H1 (cell line): ENCODE results near the gene TCHP. TPM values are rescaled to one million over a fixed set of nuclear protein-coding genes. Genes with fewer than 3 reads are reported as not detected.

Experiments used
- CTCF ChIA-PET: fragments of 300-600 bp; sonication (Branson Sonifier 250); formaldehyde crosslinking; loops from one replicate; lab custom pipeline; 2021; ENCODE audit not compliant: partially characterized antibody; lab: Charles Lee
- POLR2A ChIA-PET: fragments of 300-600 bp; sonication (Branson Sonifier 250); formaldehyde crosslinking; loops from one replicate; lab custom pipeline; 2021; ENCODE audit warnings: inconsistent platforms; ENCODE audit not compliant: partially characterized antibody; lab: Charles Lee
- DNase-seq, 2 experiments: peaks; one replicate each; pipeline versions ENCODE4 v3.0.0 to v3.0.0-alpha.2; 2010 to 2022; ENCODE audit warnings: low spot score in 2 of 2, low read depth in 1 of 2, mixed read lengths in 1 of 2
- FAIRE-seq: peaks from 2 replicates; lab custom pipeline; 2011; peaks lifted over from hg19 to GRCh38; lab: Jason Lieb, UNC
- H2AFZ ChIP-seq: 2 replicates; pipeline ENCODE4 v1.8.1; 2012; ENCODE audit warnings: low read length, inconsistent platforms
- H2AK5ac ChIP-seq: 2 replicates; pipeline ENCODE4 v1.6.1; 2013; ENCODE audit warnings: low read depth, low read length
- H2BK120ac ChIP-seq: replicated peaks from 2 replicates; pipeline ENCODE3; 2013; ENCODE audit warnings: low read depth, low read length, inconsistent platforms
- H2BK12ac ChIP-seq: 2 replicates; pipeline ENCODE4 v1.6.1; 2013; ENCODE audit warnings: low read depth, low read length
- H2BK15ac ChIP-seq: 2 replicates; pipeline ENCODE4 v1.6.1; 2013; ENCODE audit warnings: low read length
- H2BK20ac ChIP-seq: 2 replicates; pipeline ENCODE4 v1.6.1; 2013; ENCODE audit warnings: low read length
- H2BK5ac ChIP-seq: 2 replicates; pipeline ENCODE4 v1.6.1; 2013; ENCODE audit warnings: low read depth, low read length
- H3K14ac ChIP-seq: 2 replicates; pipeline ENCODE4 v1.6.1; 2013; ENCODE audit warnings: inconsistent platforms; ENCODE audit not compliant: insufficient read length
- H3K18ac ChIP-seq: 2 replicates; pipeline ENCODE4 v1.6.1; 2013; ENCODE audit warnings: low read length; ENCODE audit errors: extremely low read depth
- H3K23ac ChIP-seq: 2 replicates; pipeline ENCODE4 v1.6.1; 2013; ENCODE audit warnings: inconsistent platforms; ENCODE audit not compliant: insufficient read length
- H3K23me2 ChIP-seq: 2 replicates; pipeline ENCODE4 v1.6.1; 2013; ENCODE audit warnings: low read depth, low read length
- H3K27ac ChIP-seq: 2 replicates; pipeline ENCODE4 v1.6.1; 2011; ENCODE audit warnings: low read depth, low read length, inconsistent platforms
- H3K27me3 ChIP-seq, 4 experiments: replicated peaks in 1 of 4; 1 replicate in 1 of 4; 2 replicates in 3 of 4; pipeline versions ENCODE4 v1.6.1 to v1.8.1; 2011 to 2013; ENCODE audit warnings: low read length in 3 of 4, mild to moderate bottlenecking in 3 of 4, inconsistent platforms in 2 of 4, mixed read lengths in 2 of 4, moderate library complexity in 1 of 4; ENCODE audit not compliant: control insufficient read depth in 3 of 4, insufficient read depth in 3 of 4; ENCODE audit errors: extremely low read depth in 1 of 4
- H3K36me3 ChIP-seq, 4 experiments: 2 replicates each; pipeline versions ENCODE4 v1.6.1 to v1.8.1; 2011 to 2013; ENCODE audit warnings: mild to moderate bottlenecking in 4 of 4, low read length in 3 of 4, moderate library complexity in 2 of 4, control low read depth in 1 of 4, inconsistent platforms in 1 of 4; ENCODE audit not compliant: insufficient read depth in 4 of 4, control insufficient read depth in 2 of 4
- H3K4ac ChIP-seq: replicated peaks from 2 replicates; pipeline ENCODE3; 2013; ENCODE audit warnings: low read length, low read depth, mixed read lengths, inconsistent platforms; ENCODE audit not compliant: insufficient read length
- H3K4me1 ChIP-seq, 4 experiments: replicated peaks in 1 of 4; 1 replicate in 1 of 4; 2 replicates in 3 of 4; pipeline versions ENCODE4 v1.6.1 to v1.8.1; 2011 to 2013; ENCODE audit warnings: low read length in 3 of 4, inconsistent platforms in 2 of 4, mixed read lengths in 1 of 4; ENCODE audit not compliant: insufficient read depth in 4 of 4, control insufficient read depth in 3 of 4
- H3K4me2 ChIP-seq, 2 experiments: 2 replicates each; pipeline versions ENCODE4 v1.6.1 to v1.8.1; 2011 to 2013; ENCODE audit warnings: low read depth in 2 of 2, low read length in 2 of 2, control low read depth in 1 of 2, inconsistent platforms in 1 of 2, mild to moderate bottlenecking in 1 of 2; ENCODE audit not compliant: insufficient read depth in 1 of 2
- H3K4me3 ChIP-seq, 4 experiments: fragments of 200-600, 300-600 bp in 1 of 4; sonication (generic), shearing (Covaris generic), sonication (Bioruptor Twin) in 1 of 4; 2 replicates each; pipeline versions ENCODE4 v1.5.1 to v1.8.1; 2011 to 2016; ENCODE audit warnings: low read length in 4 of 4, low read depth in 3 of 4, control low read depth in 2 of 4, inconsistent platforms in 2 of 4, mild to moderate bottlenecking in 2 of 4, mixed read lengths in 1 of 4, moderate library complexity in 1 of 4; ENCODE audit not compliant: insufficient read depth in 2 of 4; ENCODE audit errors: extremely low read depth in 1 of 4
- H3K56ac ChIP-seq: replicated peaks from 2 replicates; pipeline ENCODE3; 2013; ENCODE audit warnings: low read depth, mild to moderate bottlenecking, mixed read lengths, low read length, inconsistent platforms; ENCODE audit not compliant: insufficient read length
- H3K79me1 ChIP-seq: 2 replicates; pipeline ENCODE4 v1.6.1; 2013; ENCODE audit warnings: low read depth, low read length, control low read depth
- H3K79me2 ChIP-seq, 2 experiments: 2 replicates each; pipeline versions ENCODE4 v1.6.1 to v1.8.1; 2012 to 2013; ENCODE audit warnings: low read length in 2 of 2, mild to moderate bottlenecking in 2 of 2, inconsistent platforms in 1 of 2; ENCODE audit not compliant: insufficient read depth in 2 of 2, control insufficient read depth in 1 of 2
- H3K9ac ChIP-seq, 4 experiments: replicated peaks in 1 of 4; 1 replicate in 1 of 4; 2 replicates in 3 of 4; pipeline versions ENCODE4 v1.6.1 to v1.8.1; 2011 to 2013; ENCODE audit warnings: low read depth in 3 of 4, low read length in 3 of 4, control low read depth in 2 of 4, mild to moderate bottlenecking in 2 of 4, moderate library complexity in 2 of 4, inconsistent platforms in 1 of 4; ENCODE audit errors: extremely low read depth in 1 of 4
- H3K9me3 ChIP-seq, 2 experiments: 2 replicates each; pipeline versions ENCODE4 v1.6.1 to v1.8.1; 2012 to 2013; ENCODE audit warnings: mild to moderate bottlenecking in 2 of 2, moderate library complexity in 2 of 2, control low read depth in 1 of 2, inconsistent platforms in 1 of 2, low read depth in 1 of 2, low read length in 1 of 2, mixed read lengths in 1 of 2; ENCODE audit not compliant: insufficient read depth in 2 of 2
- H4K20me1 ChIP-seq, 2 experiments: replicated peaks in 1 of 2; 2 replicates each; pipeline versions ENCODE3 to v1.8.1; 2011 to 2013; ENCODE audit warnings: inconsistent platforms in 2 of 2, low read length in 2 of 2, mild to moderate bottlenecking in 1 of 2; ENCODE audit not compliant: insufficient read depth in 2 of 2, control insufficient read depth in 1 of 2
- H4K5ac ChIP-seq: 2 replicates; pipeline ENCODE4 v1.6.1; 2013; ENCODE audit warnings: low read length, low read depth, mixed read lengths, inconsistent platforms; ENCODE audit not compliant: insufficient read length
- H4K8ac ChIP-seq: 2 replicates; pipeline ENCODE4 v1.8.0; 2013; ENCODE audit warnings: mild to moderate bottlenecking, moderate library complexity, low read length, inconsistent platforms; ENCODE audit not compliant: insufficient read depth; ENCODE audit errors: extremely low read depth
- H4K91ac ChIP-seq: replicated peaks from 2 replicates; pipeline ENCODE3; 2013; ENCODE audit warnings: low read length, mixed read lengths, inconsistent platforms; ENCODE audit not compliant: insufficient read length
- ATF3 ChIP-seq: IDR thresholded peaks from 2 replicates; pipeline ENCODE4 v1.6.1; 2011; ENCODE audit warnings: low read depth, mild to moderate bottlenecking, low read length; ENCODE audit not compliant: insufficient read depth
- CBX5 ChIP-seq: fragments of 300-800, 300-1000 bp; sonication (generic); IDR thresholded peaks from 2 replicates; pipeline ENCODE4 v1.7.1; 2016; ENCODE audit warnings: antibody characterized with exemption, low read length, low read depth
- CEBPB ChIP-seq: IDR thresholded peaks from 2 replicates; pipeline ENCODE4 v1.6.1; 2012; ENCODE audit warnings: low read depth, low read length
- EP300 ChIP-seq, 2 experiments: IDR thresholded peaks; 1 replicate in 1 of 2; 2 replicates in 1 of 2; pipeline ENCODE4 v1.6.1; 2011 to 2012; ENCODE audit warnings: low read depth in 2 of 2, low read length in 2 of 2, mild to moderate bottlenecking in 2 of 2, borderline replicate concordance in 1 of 2, inconsistent platforms in 1 of 2, moderate library complexity in 1 of 2
- POLR2A ChIP-seq, 2 experiments: IDR thresholded peaks; 1 replicate in 1 of 2; 2 replicates in 1 of 2; pipeline ENCODE4 v1.6.1; 2011; ENCODE audit warnings: low read depth in 2 of 2, low read length in 2 of 2, mild to moderate bottlenecking in 2 of 2; ENCODE audit errors: control extremely low read depth in 1 of 2
- RXRA ChIP-seq: IDR thresholded peaks from 2 replicates; pipeline ENCODE4 v1.6.1; 2011; ENCODE audit warnings: low read depth, mild to moderate bottlenecking, low read length, moderate library complexity; ENCODE audit not compliant: insufficient read depth
- SAP30 ChIP-seq: fragments of 300-600 bp; sonication (generic); IDR thresholded peaks from 2 replicates; pipeline ENCODE4 v1.7.1; 2012; ENCODE audit warnings: low read length, moderate library complexity, mild to moderate bottlenecking, inconsistent platforms; ENCODE audit not compliant: insufficient read depth, insufficient replicate concordance
- SIRT6 ChIP-seq: IDR thresholded peaks from one replicate; pipeline ENCODE4 v1.7.1; 2012; ENCODE audit warnings: low read length, inconsistent platforms
- TAF1 ChIP-seq: IDR thresholded peaks from 2 replicates; pipeline ENCODE4 v1.6.1; 2011; ENCODE audit warnings: mild to moderate bottlenecking, low read depth, low read length
- TEAD4 ChIP-seq: IDR thresholded peaks from 2 replicates; pipeline ENCODE4 v1.6.1; 2012; ENCODE audit warnings: low read depth, low read length, inconsistent platforms, mixed read lengths
- ZNF274 ChIP-seq: IDR thresholded peaks from 2 replicates; pipeline ENCODE4 v1.7.0; 2012; ENCODE audit warnings: low read length, borderline replicate concordance; ENCODE audit errors: extremely low read depth
- WGBS, 2 experiments: shearing (Covaris generic) in 1 of 2; methylation state at CpG; one replicate each; pipeline versions ENCODE4 v1.1.6 to v1.1.7; 2013 to 2015; ENCODE audit warnings: low lambda C conversion rate in 2 of 2, mixed read lengths in 2 of 2, inconsistent platforms in 1 of 2, low coverage in 1 of 2, missing lambda C conversion rate in 1 of 2; ENCODE audit not compliant: insufficient replicate concordance in 2 of 2, insufficient coverage in 1 of 2, insufficient read length in 1 of 2; ENCODE audit errors: extremely low coverage in 1 of 2, missing lambda C conversion rate in 1 of 2; 5-methylcytosine and 5-hydroxymethylcytosine counted together
- polyA plus RNA-seq, 7 experiments: library from polyadenylated mRNA; depleted of rRNA in 3 of 7; stranded (reverse) in 5 of 7; unstranded in 2 of 7; fragments of >200 nt in 5 of 7; fragments of 200-250 nt in 2 of 7; gene quantifications; 1 replicate in 5 of 7; 2 replicates in 1 of 7; 4 replicates in 1 of 7; pipeline versions ENCODE4 v1.2.1 to v1.2.3, GENCODE V29; 2011 to 2013; ENCODE audit warnings: missing spikeins in 2 of 7, mixed read lengths in 2 of 7
- total RNA-seq: library from RNA; stranded (reverse); fragmentation: NEBNext Ultra II Directional; extraction: Animal tissue kit (Norgen Biotek cat#: 25700); gene quantifications from 2 replicates; pipeline ENCODE4 v1.2.1, GENCODE V29; 2021

Gene TCHP
- total and polyA plus RNA-seq, 2 of the 8 experiments (the other 6 are each of a cell fraction or from before 2014, with no cell fraction given) = 2.8 to 4.5 TPM

DNA sequence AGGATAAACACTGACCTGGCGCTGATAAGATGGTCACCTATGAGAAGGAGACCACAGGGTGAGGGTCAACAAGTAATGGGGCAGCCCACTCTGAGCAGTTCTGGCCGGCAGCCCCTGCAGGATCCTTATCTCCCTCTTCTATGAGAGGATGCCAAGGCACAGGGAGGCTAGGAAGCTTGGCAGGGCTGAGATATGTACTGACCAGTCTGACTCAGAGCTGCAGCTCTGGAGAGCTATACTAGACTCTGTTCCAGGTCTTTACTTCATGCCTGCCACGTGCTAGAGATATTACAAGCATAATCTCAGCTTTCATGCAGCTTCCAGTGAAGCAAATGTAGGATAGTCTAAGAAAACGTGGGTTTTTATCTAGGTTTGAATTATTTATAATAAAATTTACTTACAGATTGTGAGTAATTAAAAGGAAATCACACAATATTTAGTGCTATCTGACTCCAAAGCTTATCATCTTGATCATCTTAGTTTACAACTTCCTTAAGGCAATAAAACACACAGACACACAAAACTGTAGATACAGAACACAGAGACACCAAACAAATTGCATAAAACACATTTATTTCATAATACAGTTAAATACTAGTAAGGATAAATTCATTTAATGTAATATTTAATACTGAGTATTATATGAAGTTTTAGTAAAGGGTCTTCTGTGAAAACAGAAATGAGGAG lies 63.8 kb downstream of the TCHP start:
- H2AFZ ChIP-seq = no peak overlapping the region
- no peak overlapping the region for H3K9ac ChIP-seq
- no peak overlapping the region for H3K4me3 ChIP-seq
- no peak overlapping the region for H2BK15ac ChIP-seq
- no peak overlapping the region for H4K91ac ChIP-seq
- H2BK120ac ChIP-seq = no peak overlapping the region
- H3K23me2 ChIP-seq = no peaks in the 10 kb centered on the region
- no peak overlapping the region for H3K14ac ChIP-seq
- H3K18ac ChIP-seq = no peak overlapping the region
- no peak overlapping the region for H3K27ac ChIP-seq
- H4K8ac ChIP-seq = no peak overlapping the region; the same call in 1 of the 2 replicates
- H2BK12ac ChIP-seq = no peak overlapping the region
- DNase-seq = no peak
- no peak overlapping the region for H2BK20ac ChIP-seq
- peaks cover 0 to 13% (median 2%) of the 10 kb centered on the region in 4 experiments; a peak in 2 of 8 replicates for H3K36me3 ChIP-seq
- H4K20me1 ChIP-seq = no peaks in the 10 kb centered on the region
- no peaks in the 10 kb centered on the region for H3K27me3 ChIP-seq
- no peaks in the 10 kb centered on the region for H3K79me2 ChIP-seq
- H3K4me2 ChIP-seq = no peak overlapping the region
- ChIA-PET POLR2A (interaction anchor here (1.1 to 1.7 kb wide), 2 partner anchors 11 to 17 kb away, joined by 3 to 4 read pairs; no protein-coding TSS in a partner anchor), CTCF (interaction anchor here (0.9 to 2.2 kb wide), 6 partner anchors 31 to 118 kb away, joined by 3 to 6 read pairs (median 3); no protein-coding TSS in a partner anchor)
- H3K4me1 ChIP-seq = no peaks in the 10 kb centered on the region
- H3K9me3 ChIP-seq = no peaks in the 10 kb centered on the region
- no peak overlapping the region for H3K23ac ChIP-seq
- 84% methylated on average over 4 of the region's 4 CpGs; no CpG with 5 or more reads in 1 of the 2 experiments for WGBS, 2 experiments
- no peak overlapping the region for H4K5ac ChIP-seq
- no peak overlapping the region for H2AK5ac ChIP-seq
- H2BK5ac ChIP-seq = no peak overlapping the region
- no peak for FAIRE-seq
- H3K79me1 ChIP-seq = no peaks in the 10 kb centered on the region
- H3K56ac ChIP-seq = no peak overlapping the region
- no peak overlapping the region for H3K4ac ChIP-seq
- TF ChIP-seq POLR2A (IDR thresholded peaks at IDR 0.05; ENCODE audit: control extremely low read depth in 1 of 2, low read depth in 2 of 2, low read length in 2 of 2) (no peak), SAP30 (no peak), TAF1 (no peak), EP300 (IDR thresholded peaks at IDR 0.05; ENCODE audit: borderline replicate concordance in 1 of 2, low read depth in 2 of 2, low read length in 2 of 2) (no peak), CBX5 (no peak), ATF3 (no peak), ZNF274 (no peak), TEAD4 (no peak), SIRT6 (no peak), RXRA (no peak), CEBPB (no peak)
